ENCODE data around the gene NCOA6.

GRCh38 chr20:34829191-34829590 is 3.7 kb upstream of the NCOA6 start:
- TF ChIP-seq CTCF (IDR thresholded peaks at IDR 0.05): no peak
- no peak for TF ChIP-seq POLR2A (IDR thresholded peaks at IDR 0.05)
- no peak for TF ChIP-seq POLR2AphosphoS5 (IDR thresholded peaks at IDR 0.05; ENCODE audit: insufficient read depth in 1 of 2, low read depth in 1 of 2)
